NCI-H345 (cell line): ENCODE results near the gene HAUS5.
"Not testable (repeated sequence)": the region's sequence is repeated elsewhere in the genome, so short reads cannot be mapped to it uniquely, and the experiment has no call there.

ENCODE experiments used
- DNase-seq: peaks from one replicate; lab custom pipeline; 2025; lab: John Stamatoyannopoulos, UW

The HAUS5 gene

GRCh38 chr19:35612559-35613321 is at the start of gene HAUS5:
TSS of gene HAUS5 (plus strand) at chr19:35612735. CDS start at chr19:35612795, 60 bp downstream.
- peak; percentile 98 for DNase-seq

GRCh38 chr19:35562776-35563175 is 49.8 kb upstream of the HAUS5 start:
- no peak for DNase-seq

- no peak for DNase-seq
Observed at GRCh38 chr19:35563207-35563829, 49.2 kb upstream of the HAUS5 start, which contains the start of gene ATP4A. TSS of gene ATP4A (minus strand) at chr19:35563658. CDS start at chr19:35563629, 29 bp downstream.

GRCh38 chr19:35565016-35565856 is 47.3 kb upstream of the HAUS5 start:
- no peak for DNase-seq

GRCh38 chr19:35566738-35567137 is 45.8 kb upstream of the HAUS5 start:
- DNase-seq = no peak

GRCh38 chr19:35569281-35569781 is 43.2 kb upstream of the HAUS5 start:
- DNase-seq = no peak

GRCh38 chr19:35571406-35571965 is 41.0 kb upstream of the HAUS5 start:
- DNase-seq = no peak

GRCh38 chr19:35577918-35578317 is 34.6 kb upstream of the HAUS5 start:
- DNase-seq = no peak

GRCh38 chr19:35578707-35579106 is 33.8 kb upstream of the HAUS5 start:
- no peak for DNase-seq

- no peak for DNase-seq
Observed at GRCh38 chr19:35582760-35583159, 29.8 kb upstream of the HAUS5 start.

- no peak for DNase-seq
Observed at GRCh38 chr19:35585848-35586247, 26.7 kb upstream of the HAUS5 start, which contains the start of gene PMIS2. TSS of gene PMIS2 (plus strand) at chr19:35586173. CDS start at chr19:35586260, 87 bp downstream.

- no peak for DNase-seq
Observed at GRCh38 chr19:35587321-35587720, 25.2 kb upstream of the HAUS5 start.

- DNase-seq = no peak
Observed at GRCh38 chr19:35590875-35591274, 21.7 kb upstream of the HAUS5 start.

- DNase-seq = peak; percentile 48
Observed at GRCh38 chr19:35592226-35592625, 20.3 kb upstream of the HAUS5 start.

GRCh38 chr19:35595026-35595425 is 17.5 kb upstream of the HAUS5 start:
- DNase-seq = not testable (repeated sequence)

- no peak for DNase-seq
Observed at GRCh38 chr19:35595928-35596327, 16.6 kb upstream of the HAUS5 start.

GRCh38 chr19:35596366-35596999 is 16.1 kb upstream of the HAUS5 start:
- no peak for DNase-seq

GRCh38 chr19:35601971-35602370 is 10.6 kb upstream of the HAUS5 start:
- peak; percentile 25 for DNase-seq

GRCh38 chr19:35604436-35604835 is 8.1 kb upstream of the HAUS5 start:
- DNase-seq = not testable (repeated sequence)

GRCh38 chr19:35607170-35607569 is 5.4 kb upstream of the HAUS5 start:
- not testable (repeated sequence) for DNase-seq

GRCh38 chr19:35607661-35608060 is 4.9 kb upstream of the HAUS5 start:
- DNase-seq = no peak
